ENCODE results near the gene ZNF619.

DNA sequence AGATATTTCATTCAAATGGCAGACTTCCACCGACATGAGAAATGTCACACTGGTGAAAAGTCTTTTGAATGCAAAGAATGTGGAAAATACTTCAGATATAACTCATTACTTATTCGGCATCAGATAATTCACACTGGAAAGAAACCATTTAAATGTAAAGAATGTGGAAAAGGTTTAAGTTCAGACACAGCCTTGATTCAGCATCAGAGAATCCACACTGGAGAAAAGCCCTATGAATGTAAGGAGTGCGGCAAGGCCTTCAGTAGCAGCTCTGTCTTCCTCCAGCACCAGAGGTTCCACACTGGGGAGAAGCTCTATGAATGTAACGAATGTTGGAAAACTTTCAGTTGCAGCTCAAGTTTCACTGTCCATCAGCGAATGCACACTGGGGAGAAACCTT, 39.3 kb downstream of the ZNF619 start:
- TF ChIP-seq L3MBTL2 (conservative IDR thresholded peaks at IDR 0.05): no peak
- no peak for TF ChIP-seq SUZ12 (IDR thresholded peaks at IDR 0.05)
- TF ChIP-seq, protein P1, sequence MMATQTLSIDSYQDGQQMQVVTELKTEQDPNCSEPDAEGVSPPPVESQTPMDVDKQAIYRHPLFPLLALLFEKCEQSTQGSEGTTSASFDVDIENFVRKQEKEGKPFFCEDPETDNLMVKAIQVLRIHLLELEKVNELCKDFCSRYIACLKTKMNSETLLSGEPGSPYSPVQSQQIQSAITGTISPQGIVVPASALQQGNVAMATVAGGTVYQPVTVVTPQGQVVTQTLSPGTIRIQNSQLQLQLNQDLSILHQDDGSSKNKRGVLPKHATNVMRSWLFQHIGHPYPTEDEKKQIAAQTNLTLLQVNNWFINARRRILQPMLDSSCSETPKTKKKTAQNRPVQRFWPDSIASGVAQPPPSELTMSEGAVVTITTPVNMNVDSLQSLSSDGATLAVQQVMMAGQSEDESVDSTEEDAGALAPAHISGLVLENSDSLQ (IDR thresholded peaks at IDR 0.05): no peak
- no peak for TF ChIP-seq BHLHE40 (IDR thresholded peaks at IDR 0.05; ENCODE audit: borderline replicate concordance)

Measured in HEK293T (cell line).